Esophagus squamous epithelium (tissue), 5 donors: ENCODE measurements around the gene A4GALT. TPM values are rescaled to one million over a fixed set of nuclear protein-coding genes. Genes with fewer than 3 reads are reported as not detected.

Source experiments
- DNase-seq: peaks from one replicate; lab custom pipeline; 2025; lab: John Stamatoyannopoulos, UW
- H3K27ac ChIP-seq, 4 donors: fragments of 200-600 bp; sonication (generic); one replicate each; pipeline ENCODE4 v1.5.1; 2016 to 2019; ENCODE audit warnings: mild to moderate bottlenecking in 1 of 4
- H3K27me3 ChIP-seq, 4 donors: fragments of 200-600 bp; sonication (generic); 1 replicate in 3 of 4; 2 replicates in 1 of 4; pipeline versions ENCODE4 v1.5.1 to v1.6.0; 2017 to 2021; ENCODE audit warnings: antibody characterized with exemption in 1 of 4
- H3K36me3 ChIP-seq, 3 donors: fragments of 200-600 bp; sonication (generic); one replicate each; pipeline ENCODE4 v1.5.1; 2016 to 2019
- H3K4me1 ChIP-seq, 3 donors: fragments of 200-600 bp; sonication (generic); one replicate each; pipeline ENCODE4 v1.5.1; 2017 to 2019
- H3K4me3 ChIP-seq, 4 donors: fragments of 200-600 bp; sonication (generic); 1 replicate in 3 of 4; 2 replicates in 1 of 4; pipeline ENCODE4 v1.5.1; 2016 to 2019; ENCODE audit warnings: mild to moderate bottlenecking in 2 of 4, moderate library complexity in 1 of 4
- H3K9me3 ChIP-seq, 3 donors: fragments of 200-600 bp; sonication (generic); one replicate each; pipeline ENCODE4 v1.5.1; 2016 to 2019
- CTCF ChIP-seq, 6 experiments: fragments of 450-650 bp in 4 of 6; fragments of 200-600 bp in 2 of 6; sonication (generic) in 2 of 6; IDR thresholded peaks; one replicate each; pipeline ENCODE4 v1.5.1; 2016 to 2019; ENCODE audit warnings: antibody characterized with exemption in 6 of 6, mild to moderate bottlenecking in 4 of 6, moderate library complexity in 4 of 6
- POLR2A ChIP-seq, 4 donors: fragments of 450-650 bp; IDR thresholded peaks; one replicate each; pipeline ENCODE4 v1.6.1; 2017; ENCODE audit warnings: antibody characterized with exemption in 4 of 4, mild to moderate bottlenecking in 4 of 4, moderate library complexity in 3 of 4
- WGBS, 2 donors: methylation state at CpG; one replicate each; pipeline ENCODE4 v1.1.5; 2018; 5-methylcytosine and 5-hydroxymethylcytosine counted together
- intact Hi-C: fragments of 100-400 bp; cut with DNase I; formaldehyde crosslinking; loops from one replicate; pipeline ENCODE4 v1.15.0; 2022
- total RNA-seq, 4 donors: library from RNA; depleted of rRNA; stranded (reverse); fragments of >200 nt; gene quantifications; one replicate each; pipeline ENCODE4 v1.1.0, GENCODE V29; 2016
- donor health status: DM: yes; HTN: yes; CAD: no.

The A4GALT gene
- total RNA-seq, 4 donors from 2014 or later: 13.9 to 22.0 (median 17.6) TPM

- intact Hi-C loops: no loop called here
- H3K36me3 ChIP-seq: peaks cover 0 to 6% (median 0%) of the 10 kb centered on the region in 3 donors
- 88 to 94% methylated on average over 7 of the region's 7 CpGs for WGBS, 2 donors
- DNase-seq: no peak
- H3K4me1 ChIP-seq: peaks cover 11 to 75% (median 39%) of the 10 kb centered on the region in 3 donors
- TF ChIP-seq POLR2A (IDR thresholded peaks at IDR 0.05): no peak
- TF ChIP-seq CTCF (IDR thresholded peaks at IDR 0.05): no peak
- peak overlapping the region in 2 of 4 donors; percentile 2 to 10 for H3K27ac ChIP-seq
- H3K9me3 ChIP-seq: peaks cover 0 to 11% (median 0%) of the 10 kb centered on the region in 3 donors
- no peak overlapping the region for H3K4me3 ChIP-seq
- peaks cover 0 to 7% (median 0%) of the 10 kb centered on the region in 4 donors for H3K27me3 ChIP-seq
Measured at GRCh38 chr22:42714308-42714707, 6.4 kb downstream of the A4GALT start.

- DNase-seq: no peak
- Histone ChIP-seq H3K27me3 (no peaks in the 10 kb centered on the region), H3K27ac (peak overlapping the region in 3 of 4 donors; percentile 42 to 56 (median 45)), H3K36me3 (peaks cover 0 to 6% (median 0%) of the 10 kb centered on the region in 3 donors), H3K9me3 (peaks cover 0 to 11% (median 0%) of the 10 kb centered on the region in 3 donors), H3K4me3 (no peak overlapping the region), H3K4me1 (peaks cover 4 to 54% (median 21%) of the 10 kb centered on the region in 3 donors)
- WGBS, 2 donors: 60 to 64% methylated on average over 16 to 19 of the region's 19 CpGs
- TF ChIP-seq POLR2A (IDR thresholded peaks at IDR 0.05) (no peak), CTCF (IDR thresholded peaks at IDR 0.05) (no peak)
- intact Hi-C loops: no loop called here
Measured at GRCh38 chr22:42711895-42712837, 8.5 kb downstream of the A4GALT start.

GRCh38 chr22:42711281-42711731 lies 9.4 kb downstream of the A4GALT start:
- Histone ChIP-seq H3K27me3 (no peaks in the 10 kb centered on the region), H3K4me3 (no peak overlapping the region), H3K9me3 (peaks cover 0 to 11% (median 0%) of the 10 kb centered on the region in 3 donors), H3K36me3 (peaks cover 0 to 6% (median 0%) of the 10 kb centered on the region in 3 donors), H3K4me1 (peaks cover 0 to 45% (median 13%) of the 10 kb centered on the region in 3 donors), H3K27ac (peak overlapping the region in 3 of 4 donors; percentile 17 to 56 (median 42))
- TF ChIP-seq CTCF (IDR thresholded peaks at IDR 0.05): no peak
- TF ChIP-seq POLR2A (IDR thresholded peaks at IDR 0.05): no peak
- intact Hi-C loops: no loop called here
- 48 to 51% methylated on average over 3 of the region's 3 CpGs for WGBS, 2 donors
- DNase-seq: no peak

- 59 to 81% methylated on average over 3 of the region's 3 CpGs for WGBS, 2 donors
- H3K27ac ChIP-seq: peak overlapping the region in 1 of 4 donors; percentile 2
Measured at GRCh38 chr22:42708417-42708816, 12.3 kb downstream of the A4GALT start.

More at GRCh38 chr22:42708417-42708816, 12.3 kb downstream of the A4GALT start:
- TF ChIP-seq CTCF (IDR thresholded peaks at IDR 0.05) (no peak), POLR2A (IDR thresholded peaks at IDR 0.05) (no peak)
- no peak overlapping the region for H3K4me3 ChIP-seq
- H3K36me3 ChIP-seq: peaks cover 0 to 6% (median 0%) of the 10 kb centered on the region in 3 donors
- H3K4me1 ChIP-seq: peaks cover 0 to 39% (median 4%) of the 10 kb centered on the region in 3 donors
- intact Hi-C loops: no loop called here
- no peaks in the 10 kb centered on the region for H3K27me3 ChIP-seq
- DNase-seq: no peak
- H3K9me3 ChIP-seq: peaks cover 0 to 11% (median 0%) of the 10 kb centered on the region in 3 donors
